ENCODE data around the gene ZCWPW1.

Gene ZCWPW1

DNA sequence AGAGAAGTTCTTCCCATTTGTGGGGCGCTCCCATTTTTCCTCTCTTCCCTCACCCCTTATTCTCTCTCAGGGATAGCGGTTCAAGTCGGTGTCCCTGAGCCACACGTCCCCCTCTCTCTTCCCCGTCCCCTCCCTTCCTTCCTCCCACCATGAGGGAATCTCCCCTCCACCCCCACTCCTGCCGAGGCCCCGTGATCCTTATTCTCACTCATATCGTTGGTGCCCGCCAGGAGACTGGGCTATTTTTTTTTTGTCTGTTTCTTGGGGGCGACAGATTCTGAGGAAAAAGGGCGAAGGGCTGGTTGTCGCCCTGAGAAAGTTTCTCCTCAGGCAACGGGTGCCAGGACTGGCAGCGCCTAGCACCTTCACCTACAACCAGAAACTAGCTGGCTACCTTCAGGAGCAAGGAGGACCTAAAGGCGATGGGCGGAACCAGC lies 723 bp downstream of the ZCWPW1 start:
- no peaks in the 10 kb centered on the region for H3K36me3 ChIP-seq (ENCODE audit: low read length)
- H3K4me3 ChIP-seq (ENCODE audit: insufficient read depth, low read length, poor library complexity, severe bottlenecking) = peak overlapping the region; percentile 64
- no peaks in the 10 kb centered on the region for H3K27me3 ChIP-seq (ENCODE audit: low read length)
- no peaks in the 10 kb centered on the region for H3K9me2 ChIP-seq (replicated peaks; ENCODE audit: insufficient read depth, low read length)
- peak overlapping the region; percentile 70 for H3K4me2 ChIP-seq (ENCODE audit: low read depth, low read length, poor library complexity, severe bottlenecking)
- no peaks in the 10 kb centered on the region for H3K9me3 ChIP-seq (ENCODE audit: insufficient read depth, low read length)
- H4K20me1 ChIP-seq (ENCODE audit: low read depth, low read length) = no peaks in the 10 kb centered on the region
- H2AFZ ChIP-seq (ENCODE audit: low read depth, low read length, severe bottlenecking) = peak overlapping the region; percentile 58
- no peak overlapping the region for H3K27ac ChIP-seq (ENCODE audit: low read depth, low read length)
- peaks cover 50% of the 10 kb centered on the region for H3F3A ChIP-seq (ENCODE audit: insufficient read depth)
- H3K79me2 ChIP-seq (ENCODE audit: insufficient read depth, low read length) = peaks cover 27% of the 10 kb centered on the region
- H3K9ac ChIP-seq (ENCODE audit: low read length) = no peak overlapping the region
- TF ChIP-seq, protein P1, sequence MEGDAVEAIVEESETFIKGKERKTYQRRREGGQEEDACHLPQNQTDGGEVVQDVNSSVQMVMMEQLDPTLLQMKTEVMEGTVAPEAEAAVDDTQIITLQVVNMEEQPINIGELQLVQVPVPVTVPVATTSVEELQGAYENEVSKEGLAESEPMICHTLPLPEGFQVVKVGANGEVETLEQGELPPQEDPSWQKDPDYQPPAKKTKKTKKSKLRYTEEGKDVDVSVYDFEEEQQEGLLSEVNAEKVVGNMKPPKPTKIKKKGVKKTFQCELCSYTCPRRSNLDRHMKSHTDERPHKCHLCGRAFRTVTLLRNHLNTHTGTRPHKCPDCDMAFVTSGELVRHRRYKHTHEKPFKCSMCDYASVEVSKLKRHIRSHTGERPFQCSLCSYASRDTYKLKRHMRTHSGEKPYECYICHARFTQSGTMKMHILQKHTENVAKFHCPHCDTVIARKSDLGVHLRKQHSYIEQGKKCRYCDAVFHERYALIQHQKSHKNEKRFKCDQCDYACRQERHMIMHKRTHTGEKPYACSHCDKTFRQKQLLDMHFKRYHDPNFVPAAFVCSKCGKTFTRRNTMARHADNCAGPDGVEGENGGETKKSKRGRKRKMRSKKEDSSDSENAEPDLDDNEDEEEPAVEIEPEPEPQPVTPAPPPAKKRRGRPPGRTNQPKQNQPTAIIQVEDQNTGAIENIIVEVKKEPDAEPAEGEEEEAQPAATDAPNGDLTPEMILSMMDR (IDR thresholded peaks at IDR 0.05; ENCODE audit: insufficient read depth, low read length, poor library complexity, severe bottlenecking) = no peak
- no peak for TF ChIP-seq EZH2phosphoT487 (conservative IDR thresholded peaks at IDR 0.05; ENCODE audit: low read length)

DNA sequence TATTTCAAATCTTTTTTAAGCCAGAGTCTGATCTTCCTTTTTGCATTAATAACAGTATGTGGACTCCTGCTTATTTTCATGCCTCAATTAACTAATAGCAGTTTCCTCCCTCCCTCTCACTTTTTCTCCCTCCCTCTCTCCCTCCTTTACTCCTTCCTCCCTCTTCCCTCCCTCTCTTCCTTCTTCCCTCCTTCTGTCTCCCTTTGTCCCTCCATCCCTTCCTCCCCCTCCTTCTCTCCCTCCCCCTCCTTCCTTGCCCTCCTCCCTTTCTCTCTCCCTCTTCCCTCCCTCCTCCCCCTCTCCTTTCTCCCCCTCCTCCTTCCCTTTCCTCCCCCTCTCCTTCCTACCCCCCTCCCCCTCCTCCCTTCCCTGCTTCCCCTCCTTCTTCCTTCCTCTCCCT lies 2.0 kb downstream of the ZCWPW1 start:
- Histone ChIP-seq H3K79me2 (ENCODE audit: insufficient read depth, low read length) (peaks cover 18% of the 10 kb centered on the region), H4K20me1 (ENCODE audit: low read depth, low read length) (no peaks in the 10 kb centered on the region)
- TF ChIP-seq, protein P1 (IDR thresholded peaks at IDR 0.05; ENCODE audit: insufficient read depth, low read length, poor library complexity, severe bottlenecking) = no peak
- no peak for TF ChIP-seq EZH2phosphoT487 (conservative IDR thresholded peaks at IDR 0.05; ENCODE audit: low read length)

DNA sequence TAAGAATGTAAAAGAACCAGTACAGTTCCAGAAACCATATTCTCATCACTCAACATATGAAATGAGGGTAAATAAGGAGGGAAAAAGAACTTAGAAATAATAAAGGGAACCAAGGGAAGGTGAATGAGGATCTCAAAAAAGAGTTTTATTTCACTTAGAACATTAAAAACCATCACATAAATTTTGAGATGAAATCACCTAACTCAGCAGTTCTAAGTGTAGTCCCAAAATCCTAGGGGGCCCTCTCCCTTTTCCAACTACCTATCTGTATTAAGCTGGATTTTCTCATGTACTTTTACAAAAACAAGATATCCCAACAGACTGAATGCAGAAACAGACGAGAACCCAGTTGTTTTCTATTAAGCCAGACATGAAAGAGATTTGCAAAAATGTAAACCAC lies 3.2 kb downstream of the ZCWPW1 start:
- Histone ChIP-seq H2AFZ (ENCODE audit: low read depth, low read length, severe bottlenecking) (no peak overlapping the region), H3K4me3 (ENCODE audit: insufficient read depth, low read length, poor library complexity, severe bottlenecking) (no peak overlapping the region), H3K27ac (ENCODE audit: low read depth, low read length) (no peak overlapping the region), H3F3A (ENCODE audit: insufficient read depth) (peaks cover 27% of the 10 kb centered on the region), H4K20me1 (ENCODE audit: low read depth, low read length) (no peaks in the 10 kb centered on the region), H3K79me2 (ENCODE audit: insufficient read depth, low read length) (peaks cover 6% of the 10 kb centered on the region; the same call in 1 of the 2 replicates), H3K9me3 (ENCODE audit: insufficient read depth, low read length) (no peaks in the 10 kb centered on the region), H3K36me3 (ENCODE audit: low read length) (no peaks in the 10 kb centered on the region), H3K9ac (ENCODE audit: low read length) (no peak overlapping the region), H3K27me3 (ENCODE audit: low read length) (no peaks in the 10 kb centered on the region), H3K9me2 (replicated peaks; ENCODE audit: insufficient read depth, low read length) (no peaks in the 10 kb centered on the region), H3K4me2 (ENCODE audit: low read depth, low read length, poor library complexity, severe bottlenecking) (no peak overlapping the region)
- no peak for TF ChIP-seq EZH2phosphoT487 (conservative IDR thresholded peaks at IDR 0.05; ENCODE audit: low read length)
- TF ChIP-seq, protein P1 (IDR thresholded peaks at IDR 0.05; ENCODE audit: insufficient read depth, low read length, poor library complexity, severe bottlenecking) = no peak

More for the DNA sequence above, 2.0 kb downstream of the ZCWPW1 start:
- H3K4me3 ChIP-seq (ENCODE audit: insufficient read depth, low read length, poor library complexity, severe bottlenecking) = no peak overlapping the region
- no peaks in the 10 kb centered on the region for H3K27me3 ChIP-seq (ENCODE audit: low read length)
- H3K27ac ChIP-seq (ENCODE audit: low read depth, low read length) = no peak overlapping the region
- peaks cover 38% of the 10 kb centered on the region for H3F3A ChIP-seq (ENCODE audit: insufficient read depth)
- H3K9me3 ChIP-seq (ENCODE audit: insufficient read depth, low read length) = no peaks in the 10 kb centered on the region
- H2AFZ ChIP-seq (ENCODE audit: low read depth, low read length, severe bottlenecking) = no peak overlapping the region
- no peak overlapping the region for H3K4me2 ChIP-seq (ENCODE audit: low read depth, low read length, poor library complexity, severe bottlenecking)
- H3K9me2 ChIP-seq (replicated peaks; ENCODE audit: insufficient read depth, low read length) = no peaks in the 10 kb centered on the region
- no peak overlapping the region for H3K9ac ChIP-seq (ENCODE audit: low read length)
- H3K36me3 ChIP-seq (ENCODE audit: low read length) = no peaks in the 10 kb centered on the region
